ENCODE data around the gene GPR4. TPM values are rescaled to one million over a fixed set of nuclear protein-coding genes. Genes with fewer than 3 reads are reported as not detected.

Gene GPR4
- total RNA-seq, 1 donor from 2014 or later, result not detected

GRCh38 chr19:45640849-45641273, 38.8 kb upstream of the GPR4 start:
- H3K27me3 Mint-ChIP-seq, result no peaks in the 10 kb centered on the region
- TF ChIP-seq CTCF (IDR thresholded peaks at IDR 0.05), result no peak
- intact Hi-C loops (cut with micrococcal nuclease), result loop anchor here (1.0 to 10.0 kb wide), 4 partner anchors 51 to 886 kb away; partner anchors contain the start of genes POLR1G, PPP1R13L and QPCTL
- peak overlapping the region; percentile 97 for H3K27ac Mint-ChIP-seq
- H3K36me3 Mint-ChIP-seq (ENCODE audit: low read depth), result peaks cover 14% of the 10 kb centered on the region
- ChIA-PET POLR2A (interaction anchor here (0.7 to 2.9 kb wide), 18 partner anchors 10 to 235 kb away, joined by 3 to 30 read pairs (median 8); partner anchors contain the start of genes FOSB, OPA3, QPCTL and SNRPD2), CTCF (interaction anchor here (0.8 to 4.4 kb wide), 9 partner anchors 9 to 201 kb away, joined by 4 to 32 read pairs (median 6); partner anchors contain the start of gene QPCTL)
- ATAC-seq (ENCODE audit: low read depth) (no peak), DNase-seq (peak; percentile 39)
- no peaks in the 10 kb centered on the region for H3K9me3 Mint-ChIP-seq
- peaks cover 44% of the 10 kb centered on the region for H3K4me1 Mint-ChIP-seq
- H3K4me3 Mint-ChIP-seq, result peak overlapping the region; percentile 86

- Mint-ChIP-seq H3K27me3 (no peaks in the 10 kb centered on the region), H3K4me3 (peak within 1 kb of the TSS; percentile 92), H3K27ac (peak within 1 kb of the TSS; percentile 90), H3K4me1 (peaks cover 39% of the 10 kb centered on the region), H3K9me3 (no peaks in the 10 kb centered on the region), H3K36me3 (ENCODE audit: low read depth) (peaks cover 14% of the 10 kb centered on the region)
- peak; percentile 19 for ATAC-seq (ENCODE audit: low read depth)
- ChIA-PET POLR2A (interaction anchor here (0.5 to 1.3 kb wide), 3 partner anchors 13 to 55 kb away, joined by 3 to 8 read pairs (median 3); no protein-coding TSS in a partner anchor), CTCF (interaction anchor here (1.0 kb wide), 1 partner anchor 42 kb away, joined by 3 read pairs; no protein-coding TSS in a partner anchor)
- TF ChIP-seq CTCF (IDR thresholded peaks at IDR 0.05), result no peak
- intact Hi-C loops (cut with micrococcal nuclease), result no loop called here
- peak; percentile 67 for DNase-seq
Measured at GRCh38 chr19:45638930-45639729, 37.1 kb upstream of the GPR4 start, which contains the start of gene EML2. EML2 (minus strand) TSS chr19:45639397; CDS start chr19:45639376, 21 bp downstream.

- H3K4me3 Mint-ChIP-seq, result peak overlapping the region; percentile 92
- ATAC-seq (ENCODE audit: low read depth) (no peak), DNase-seq (no peak)
- no peak overlapping the region for H3K27ac Mint-ChIP-seq
- H3K9me3 Mint-ChIP-seq, result no peaks in the 10 kb centered on the region
- peaks cover 31% of the 10 kb centered on the region for H3K4me1 Mint-ChIP-seq
- intact Hi-C loops (cut with micrococcal nuclease), result no loop called here
- H3K27me3 Mint-ChIP-seq, result no peaks in the 10 kb centered on the region
- TF ChIP-seq CTCF (IDR thresholded peaks at IDR 0.05), result no peak
- ChIA-PET POLR2A (interaction anchor here (1.3 kb wide), 1 partner anchor 39 kb away, joined by 3 read pairs; no protein-coding TSS in a partner anchor), CTCF (no interaction called here)
- H3K36me3 Mint-ChIP-seq (ENCODE audit: low read depth), result peaks cover 17% of the 10 kb centered on the region
Measured at GRCh38 chr19:45637890-45638667, 36.1 kb upstream of the GPR4 start.

- no peak for TF ChIP-seq CTCF (IDR thresholded peaks at IDR 0.05)
- Mint-ChIP-seq H3K36me3 (ENCODE audit: low read depth) (peaks cover 22% of the 10 kb centered on the region), H3K4me3 (no peak overlapping the region), H3K9me3 (no peaks in the 10 kb centered on the region), H3K27ac (no peak overlapping the region), H3K27me3 (no peaks in the 10 kb centered on the region), H3K4me1 (peaks cover 23% of the 10 kb centered on the region)
- intact Hi-C loops (cut with micrococcal nuclease), result no loop called here
- ChIA-PET POLR2A (no interaction called here), CTCF (interaction anchor here (0.6 kb wide), 1 partner anchor 10 kb away, joined by 3 read pairs; no protein-coding TSS in a partner anchor)
- DNase-seq (no peak), ATAC-seq (ENCODE audit: low read depth) (no peak)
Measured at GRCh38 chr19:45636902-45637301, 34.9 kb upstream of the GPR4 start.

All from activated B cell treated with CpG ODN at 0.5 μM for 24 hours (primary cell).